ENCODE data around the gene REC114. TPM values are rescaled to one million over a fixed set of nuclear protein-coding genes. Genes with fewer than 3 reads are reported as not detected.

REC114 gene
- total RNA-seq, 1 experiment from 2014 or later: not detected

DNA sequence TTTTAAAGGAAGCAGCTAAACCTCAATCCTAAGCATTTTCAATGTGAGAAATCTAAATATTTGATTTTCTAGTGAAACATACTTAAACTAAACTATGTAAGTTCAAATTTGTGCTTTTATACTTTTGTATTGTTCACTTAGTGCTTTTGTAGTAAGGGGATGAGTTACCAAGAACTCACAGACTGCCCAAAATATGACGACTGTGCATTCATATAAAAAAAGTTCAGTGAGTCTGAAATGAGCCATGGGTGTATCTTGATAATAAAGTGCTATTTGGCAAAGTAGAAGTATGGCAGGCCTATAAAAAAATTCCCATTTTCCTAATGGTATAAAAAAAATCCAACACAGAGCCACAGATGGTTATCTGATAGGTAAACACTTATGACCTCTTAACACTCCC, 124.1 kb downstream of the REC114 start:
- DNase-seq (ENCODE audit: unreplicated experiment): no peak
- no peak overlapping the region for H3K4me3 Mint-ChIP-seq (ENCODE audit: unreplicated experiment)
- H3K9me3 Mint-ChIP-seq (ENCODE audit: unreplicated experiment): no peaks in the 10 kb centered on the region
- no TSS peak for BruUV-seq (replicated peaks)
- H3K27ac Mint-ChIP-seq (ENCODE audit: low read depth, unreplicated experiment): no peak overlapping the region
- H3K4me1 Mint-ChIP-seq (ENCODE audit: insufficient read depth, unreplicated experiment): peaks cover 7% of the 10 kb centered on the region
- ChIA-PET POLR2A (interaction anchor here (1.2 kb wide), 1 partner anchor 66 kb away, joined by 4 read pairs; the partner anchor contains the start of gene NPTN), CTCF (interaction anchor here (1.0 to 2.6 kb wide), 2 partner anchors 69 to 130 kb away, joined by 4 to 10 read pairs; no protein-coding TSS in a partner anchor)
- intact Hi-C loops (cut with micrococcal nuclease): no loop called here
- peaks cover 84% of the 10 kb centered on the region for H3K36me3 Mint-ChIP-seq (ENCODE audit: insufficient read depth, unreplicated experiment)
- no peaks in the 10 kb centered on the region for H3K27me3 Mint-ChIP-seq (ENCODE audit: insufficient read depth, unreplicated experiment)
- TF ChIP-seq, protein P1, sequence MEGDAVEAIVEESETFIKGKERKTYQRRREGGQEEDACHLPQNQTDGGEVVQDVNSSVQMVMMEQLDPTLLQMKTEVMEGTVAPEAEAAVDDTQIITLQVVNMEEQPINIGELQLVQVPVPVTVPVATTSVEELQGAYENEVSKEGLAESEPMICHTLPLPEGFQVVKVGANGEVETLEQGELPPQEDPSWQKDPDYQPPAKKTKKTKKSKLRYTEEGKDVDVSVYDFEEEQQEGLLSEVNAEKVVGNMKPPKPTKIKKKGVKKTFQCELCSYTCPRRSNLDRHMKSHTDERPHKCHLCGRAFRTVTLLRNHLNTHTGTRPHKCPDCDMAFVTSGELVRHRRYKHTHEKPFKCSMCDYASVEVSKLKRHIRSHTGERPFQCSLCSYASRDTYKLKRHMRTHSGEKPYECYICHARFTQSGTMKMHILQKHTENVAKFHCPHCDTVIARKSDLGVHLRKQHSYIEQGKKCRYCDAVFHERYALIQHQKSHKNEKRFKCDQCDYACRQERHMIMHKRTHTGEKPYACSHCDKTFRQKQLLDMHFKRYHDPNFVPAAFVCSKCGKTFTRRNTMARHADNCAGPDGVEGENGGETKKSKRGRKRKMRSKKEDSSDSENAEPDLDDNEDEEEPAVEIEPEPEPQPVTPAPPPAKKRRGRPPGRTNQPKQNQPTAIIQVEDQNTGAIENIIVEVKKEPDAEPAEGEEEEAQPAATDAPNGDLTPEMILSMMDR (IDR thresholded peaks at IDR 0.05; ENCODE audit: unreplicated experiment): no peak

DNA sequence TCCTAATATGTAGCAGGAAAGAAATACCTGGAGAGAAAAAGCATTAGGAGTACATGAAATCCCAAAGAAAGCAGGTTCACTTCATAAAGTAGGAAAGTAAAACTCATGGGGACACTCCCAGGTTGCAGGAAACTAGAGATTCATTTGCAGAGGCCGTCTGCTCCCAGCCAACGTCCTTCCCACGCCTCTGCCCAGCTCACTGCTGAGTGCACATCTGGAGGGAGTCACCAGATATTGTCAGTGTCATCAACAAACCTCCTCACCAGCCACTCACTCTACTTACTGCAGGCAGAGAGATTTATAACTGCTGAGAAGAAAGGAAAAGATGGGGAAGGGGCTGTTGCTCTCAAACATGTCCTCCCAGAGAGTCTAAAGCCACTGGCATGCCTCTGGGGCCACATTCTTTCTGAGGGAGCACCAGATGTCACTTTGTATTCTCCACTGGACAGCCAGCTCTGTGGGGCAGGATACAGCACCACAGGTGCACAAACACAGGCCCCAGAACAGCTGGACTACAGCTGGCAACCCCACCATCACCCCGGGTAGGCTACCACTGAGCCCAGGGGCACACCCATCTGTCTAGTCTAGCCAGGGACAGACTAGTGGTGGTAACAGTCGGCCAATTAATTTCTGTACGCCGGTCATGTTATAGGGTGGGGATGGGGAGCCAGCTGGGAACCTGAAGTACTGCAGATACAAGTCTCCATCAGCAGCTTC, 125.8 kb downstream of the REC114 start:
- ChIA-PET CTCF (interaction anchor here (1.0 to 1.1 kb wide), 3 partner anchors 67 to 131 kb away, joined by 3 to 5 read pairs (median 3); no protein-coding TSS in a partner anchor), POLR2A (interaction anchor here (1.3 to 1.4 kb wide), 4 partner anchors 21 to 65 kb away, joined by 3 to 10 read pairs (median 6); partner anchors contain the start of gene NPTN)
- Mint-ChIP-seq H3K9me3 (ENCODE audit: unreplicated experiment) (no peaks in the 10 kb centered on the region), H3K27me3 (ENCODE audit: insufficient read depth, unreplicated experiment) (no peaks in the 10 kb centered on the region), H3K36me3 (ENCODE audit: insufficient read depth, unreplicated experiment) (peaks cover 84% of the 10 kb centered on the region), H3K27ac (ENCODE audit: low read depth, unreplicated experiment) (no peak overlapping the region), H3K4me3 (ENCODE audit: unreplicated experiment) (no peak overlapping the region), H3K4me1 (ENCODE audit: insufficient read depth, unreplicated experiment) (peaks cover 13% of the 10 kb centered on the region)
- DNase-seq (ENCODE audit: unreplicated experiment): no peak
- no TSS peak for BruUV-seq (replicated peaks)
- TF ChIP-seq, protein P1 (IDR thresholded peaks at IDR 0.05; ENCODE audit: unreplicated experiment): no peak
- intact Hi-C loops (cut with micrococcal nuclease): no loop called here

DNA sequence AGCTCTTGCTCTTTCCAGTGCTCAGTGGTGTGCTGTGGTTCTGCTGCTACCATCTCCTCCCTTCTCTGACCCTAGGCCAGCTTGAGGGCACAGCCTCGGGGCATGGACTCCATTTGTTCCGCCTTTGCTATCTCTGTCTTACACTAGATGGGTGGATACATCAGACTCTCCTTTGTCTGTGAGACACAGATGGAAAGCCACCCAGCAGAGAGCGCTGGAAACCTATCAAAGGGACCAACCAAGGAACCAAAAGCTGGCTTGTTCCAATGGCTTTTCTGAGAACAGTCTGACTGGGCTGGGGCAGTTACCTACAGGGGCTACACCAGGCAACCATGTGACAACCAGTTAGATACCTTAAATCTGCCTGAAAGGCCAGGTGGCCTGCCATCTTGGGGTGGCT, 126.4 kb downstream of the REC114 start:
- TF ChIP-seq, protein P1 (IDR thresholded peaks at IDR 0.05; ENCODE audit: unreplicated experiment): no peak
- H3K4me1 Mint-ChIP-seq (ENCODE audit: insufficient read depth, unreplicated experiment): peaks cover 15% of the 10 kb centered on the region
- H3K27me3 Mint-ChIP-seq (ENCODE audit: insufficient read depth, unreplicated experiment): no peaks in the 10 kb centered on the region
- no peak overlapping the region for H3K27ac Mint-ChIP-seq (ENCODE audit: low read depth, unreplicated experiment)
- H3K4me3 Mint-ChIP-seq (ENCODE audit: unreplicated experiment): no peak overlapping the region
- no peak for DNase-seq (ENCODE audit: unreplicated experiment)
- no peaks in the 10 kb centered on the region for H3K9me3 Mint-ChIP-seq (ENCODE audit: unreplicated experiment)
- ChIA-PET POLR2A (interaction anchor here (0.6 to 1.4 kb wide), 4 partner anchors 21 to 316 kb away, joined by 3 to 8 read pairs (median 4); partner anchors contain the start of gene NPTN), CTCF (interaction anchor here (0.7 to 1.0 kb wide), 3 partner anchors 67 to 131 kb away, joined by 3 to 7 read pairs (median 3); no protein-coding TSS in a partner anchor)
- BruUV-seq (replicated peaks): no TSS peak
- intact Hi-C loops (cut with micrococcal nuclease): no loop called here
- peaks cover 82% of the 10 kb centered on the region for H3K36me3 Mint-ChIP-seq (ENCODE audit: insufficient read depth, unreplicated experiment)

DNA sequence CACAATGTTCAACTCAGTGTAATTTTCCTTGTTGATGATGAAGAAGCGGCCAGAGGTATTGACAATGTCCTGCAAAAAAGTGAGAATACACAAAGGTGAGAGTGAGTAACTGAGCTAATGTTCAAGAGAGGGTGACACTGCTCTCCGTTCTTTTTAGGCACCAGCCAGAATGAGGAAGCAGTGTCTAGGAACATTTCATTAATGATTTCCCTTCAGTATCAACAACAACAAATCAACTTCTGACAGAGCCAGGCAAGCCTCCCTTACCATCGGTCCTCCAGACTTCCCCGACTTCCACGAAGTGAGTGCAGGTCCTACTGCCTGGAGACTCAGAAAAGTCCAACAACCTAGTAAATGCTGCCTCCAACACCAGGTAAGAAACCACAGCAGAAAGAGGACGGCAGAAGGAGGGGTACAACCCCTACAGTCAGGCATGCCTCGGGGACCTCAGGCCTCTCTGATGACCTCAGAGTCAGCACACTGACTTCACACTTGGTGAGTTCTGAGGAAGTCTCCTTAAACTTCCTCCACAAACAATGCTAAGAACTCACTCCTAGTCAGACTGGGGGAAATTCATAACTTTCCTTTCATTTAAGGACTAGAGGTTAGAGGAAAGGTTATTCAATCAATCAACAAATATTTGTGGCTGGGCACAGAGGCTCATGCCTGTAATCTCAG, 127.5 kb downstream of the REC114 start:
- no peak for DNase-seq (ENCODE audit: unreplicated experiment)
- POLR2A ChIA-PET: interaction anchor here (0.7 to 0.9 kb wide), 2 partner anchors 11 to 37 kb away, joined by 3 read pairs; no protein-coding TSS in a partner anchor
- H3K36me3 Mint-ChIP-seq (ENCODE audit: insufficient read depth, unreplicated experiment): peaks cover 86% of the 10 kb centered on the region
- H3K27me3 Mint-ChIP-seq (ENCODE audit: insufficient read depth, unreplicated experiment): no peaks in the 10 kb centered on the region
- no peak overlapping the region for H3K4me3 Mint-ChIP-seq (ENCODE audit: unreplicated experiment)
- TF ChIP-seq, protein P1 (IDR thresholded peaks at IDR 0.05; ENCODE audit: unreplicated experiment): no peak
- peak overlapping the region; percentile 44 for H3K27ac Mint-ChIP-seq (ENCODE audit: low read depth, unreplicated experiment)
- H3K4me1 Mint-ChIP-seq (ENCODE audit: insufficient read depth, unreplicated experiment): peaks cover 14% of the 10 kb centered on the region
- no peaks in the 10 kb centered on the region for H3K9me3 Mint-ChIP-seq (ENCODE audit: unreplicated experiment)
- no TSS peak for BruUV-seq (replicated peaks)
- intact Hi-C loops (cut with micrococcal nuclease): no loop called here
- CTCF ChIA-PET: interaction anchor here (1.0 to 1.3 kb wide), 2 partner anchors 127 to 265 kb away, joined by 3 read pairs; no protein-coding TSS in a partner anchor
